DMS153 treated with DMSO at 0.1 percent for 48 hours (cell line): ENCODE data around the gene ERC2.
"Not testable (repeated sequence)": the region's sequence is repeated elsewhere in the genome, so short reads cannot be mapped to it uniquely, and the experiment has no call there.

ENCODE experiments used
- DNase-seq: peaks from one replicate; lab custom pipeline; 2025; ENCODE audit not compliant: unreplicated experiment; lab: John Stamatoyannopoulos, UW

Gene ERC2

GRCh38 chr3:56318891-56319290 is 149.4 kb downstream of the ERC2 start:
- no peak for DNase-seq

DNA sequence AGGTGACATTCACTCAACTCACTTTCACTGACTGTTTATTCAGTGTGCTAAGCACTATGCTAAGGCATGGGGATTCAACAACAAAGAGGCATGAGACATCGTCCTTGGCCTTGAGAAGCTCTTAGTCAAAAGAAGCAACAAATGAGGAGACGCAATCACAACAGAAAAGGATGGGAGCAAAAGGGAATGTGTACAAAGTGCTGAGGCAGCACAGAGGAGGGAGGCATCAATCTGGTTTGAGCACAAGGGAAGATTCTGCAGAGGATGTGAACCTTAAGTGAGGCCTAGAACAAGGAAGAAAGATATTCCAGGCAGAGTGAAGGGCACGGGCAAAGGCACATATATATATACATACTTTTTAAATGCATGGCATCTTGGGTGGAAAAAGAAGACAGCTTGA is 151.3 kb downstream of the ERC2 start:
- no peak for DNase-seq

- no peak for DNase-seq
These were observed 153.4 kb downstream of the ERC2 start for GRCh38 chr3:56314842-56315241.

DNA sequence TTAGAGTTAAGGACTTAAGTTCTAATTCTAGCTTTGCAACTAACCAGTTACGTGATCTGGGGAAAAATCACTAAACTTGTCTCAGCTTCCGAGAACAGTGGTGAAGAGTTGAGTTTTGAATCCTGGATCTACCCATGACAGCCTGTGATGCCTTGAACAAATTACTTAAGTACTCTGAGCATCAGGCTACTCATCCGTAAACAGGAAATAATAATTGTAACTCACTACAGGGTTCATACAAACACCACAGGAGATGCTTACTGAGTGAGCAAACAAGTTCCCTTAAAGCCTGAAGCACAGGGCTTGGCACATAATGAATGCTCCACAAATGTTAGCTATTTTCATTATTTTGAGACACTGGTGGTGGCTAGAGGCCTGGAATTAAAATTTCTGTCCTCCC is 158.8 kb downstream of the ERC2 start:
- DNase-seq = no peak

DNA sequence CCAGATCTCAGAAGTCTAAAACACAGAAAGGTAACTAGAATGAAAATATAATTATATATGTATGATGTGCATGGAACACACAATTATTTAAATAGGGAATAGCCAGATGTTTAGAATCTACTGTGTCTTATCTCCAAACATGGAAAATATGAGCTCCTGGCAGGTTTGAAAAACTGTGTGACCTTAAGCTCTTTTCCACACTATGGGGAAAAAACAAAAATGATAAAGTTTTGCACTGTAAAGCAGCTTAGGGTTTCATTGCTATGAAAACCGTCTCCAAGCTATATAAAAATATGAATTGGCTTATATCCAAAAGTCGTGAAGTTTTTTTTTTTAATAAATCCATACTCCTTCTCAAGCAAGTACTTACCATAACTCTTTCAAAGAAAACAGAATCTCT is 159.8 kb downstream of the ERC2 start:
- DNase-seq = no peak

DNA sequence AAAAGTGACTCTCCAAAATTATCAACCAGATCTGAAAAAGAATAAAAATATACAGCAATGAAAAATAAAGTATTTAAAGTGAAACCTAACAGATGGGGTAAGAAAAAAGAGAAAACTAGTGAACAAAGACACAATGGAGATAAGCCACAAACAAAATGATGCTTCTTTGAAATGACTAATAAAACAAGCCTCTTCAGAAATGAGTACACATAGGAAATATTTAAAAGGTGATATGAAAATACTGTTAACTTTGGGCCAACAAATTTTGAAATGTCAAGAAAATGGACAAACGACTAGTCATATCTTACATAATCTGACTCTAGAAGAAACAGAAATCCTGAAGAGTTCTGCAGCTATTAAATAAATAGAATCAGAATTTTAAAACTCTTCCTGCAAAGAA is 164.2 kb downstream of the ERC2 start:
- no peak for DNase-seq

DNA sequence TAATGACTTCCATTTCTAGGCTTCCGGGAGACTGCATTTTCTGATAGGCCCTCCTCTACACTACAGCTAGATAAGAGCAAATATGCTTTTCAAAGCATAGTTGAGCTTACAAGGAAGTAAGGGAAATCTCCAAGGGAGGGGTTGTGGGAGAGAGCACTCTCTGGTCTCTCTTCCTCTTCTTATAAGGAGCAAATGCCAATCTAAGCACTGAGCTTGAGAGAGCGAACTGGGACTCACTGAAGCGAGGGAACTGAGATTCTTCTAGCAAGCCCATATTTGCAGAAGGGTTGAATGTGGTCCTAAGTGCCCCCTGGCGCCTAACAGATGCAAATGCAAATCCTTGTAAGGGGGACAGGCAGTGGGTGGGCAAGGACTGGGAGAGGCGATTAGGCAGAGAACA is 164.8 kb downstream of the ERC2 start:
- DNase-seq = no peak

DNA sequence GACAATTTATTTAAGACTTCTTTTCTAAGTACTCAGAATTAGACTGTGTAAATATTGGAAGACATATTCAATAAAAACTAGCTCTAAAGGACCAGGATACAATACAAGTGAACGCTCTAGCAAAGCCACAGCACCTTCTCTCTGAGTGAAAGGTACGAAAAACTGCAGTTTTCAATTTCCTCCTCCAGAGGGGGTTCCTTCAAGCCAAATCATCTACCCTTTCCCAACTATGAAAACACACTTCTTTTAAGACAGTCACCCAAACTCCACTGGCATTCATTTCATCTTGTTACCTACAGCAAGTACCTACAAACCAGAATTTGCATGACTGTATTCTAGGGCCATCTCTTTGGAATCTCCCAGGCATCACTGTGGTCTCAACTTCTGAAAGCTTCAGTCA is 165.8 kb downstream of the ERC2 start:
- no peak for DNase-seq

- DNase-seq = no peak
These were observed 170.9 kb downstream of the ERC2 start for GRCh38 chr3:56297281-56297840.

- no peak for DNase-seq
These were observed 171.9 kb downstream of the ERC2 start for GRCh38 chr3:56296361-56296760.

DNA sequence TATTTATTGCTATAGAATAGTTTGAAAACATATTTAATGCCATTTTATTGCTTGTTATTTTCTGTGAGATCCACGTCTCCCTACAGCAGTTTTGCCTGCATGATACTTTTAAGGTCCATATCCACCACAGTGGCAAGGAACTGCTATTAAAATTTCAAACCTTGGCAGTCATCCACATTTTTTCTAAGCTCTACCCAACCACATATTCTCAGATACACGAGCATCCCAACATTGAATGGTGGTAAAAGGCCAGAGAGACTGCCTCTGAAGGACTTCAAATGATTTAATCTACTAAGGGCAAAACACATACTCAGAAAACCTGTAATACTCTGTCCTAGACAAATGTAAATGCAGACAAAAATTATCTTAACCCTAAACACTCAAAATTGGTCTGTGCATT is 173.1 kb downstream of the ERC2 start:
- DNase-seq = no peak

- DNase-seq = no peak
These were observed 174.0 kb downstream of the ERC2 start for GRCh38 chr3:56294286-56294685.

- no peak for DNase-seq
These were observed 176.3 kb downstream of the ERC2 start for GRCh38 chr3:56291953-56292352.

- DNase-seq = no peak
These were observed 177.0 kb downstream of the ERC2 start for GRCh38 chr3:56291244-56291680.

DNA sequence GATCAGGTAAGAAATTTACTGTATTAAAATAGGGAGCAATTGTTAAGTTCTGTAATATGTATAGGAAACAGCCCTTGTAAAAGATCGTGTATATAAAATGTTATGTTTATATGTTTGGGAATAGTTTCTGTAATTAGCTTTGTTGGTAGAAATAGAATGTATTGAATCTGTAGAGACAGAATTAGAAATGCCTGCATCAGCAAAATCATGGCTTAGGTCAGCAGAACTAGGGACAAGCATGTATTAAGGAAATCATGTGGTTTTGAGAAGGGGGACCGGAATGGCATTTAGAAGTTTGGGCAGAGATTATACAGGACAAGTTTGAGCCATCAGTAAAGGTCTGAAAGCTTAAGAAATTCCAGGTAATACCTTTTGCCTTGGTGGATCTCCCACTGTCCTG is 177.9 kb downstream of the ERC2 start:
- DNase-seq = no peak

DNA sequence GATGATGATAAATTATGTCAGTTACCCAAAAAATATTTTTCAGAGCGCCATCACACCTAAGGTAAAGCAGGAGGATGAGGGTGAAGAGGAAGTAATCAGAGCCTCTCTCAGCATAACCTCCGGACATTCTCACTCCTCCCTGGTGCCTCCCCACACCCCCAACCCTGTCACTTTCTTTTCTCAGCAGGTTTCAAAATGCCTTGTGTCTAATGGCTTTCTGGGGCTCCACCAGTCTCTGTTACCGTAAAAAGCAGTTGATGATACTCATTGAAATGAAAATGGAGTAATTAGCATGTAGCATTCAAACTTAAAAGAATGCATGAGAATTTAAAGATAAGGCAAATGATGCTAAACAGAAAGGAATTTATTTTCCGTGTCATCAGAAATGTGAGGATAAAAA is 180.0 kb downstream of the ERC2 start:
- no peak for DNase-seq

DNA sequence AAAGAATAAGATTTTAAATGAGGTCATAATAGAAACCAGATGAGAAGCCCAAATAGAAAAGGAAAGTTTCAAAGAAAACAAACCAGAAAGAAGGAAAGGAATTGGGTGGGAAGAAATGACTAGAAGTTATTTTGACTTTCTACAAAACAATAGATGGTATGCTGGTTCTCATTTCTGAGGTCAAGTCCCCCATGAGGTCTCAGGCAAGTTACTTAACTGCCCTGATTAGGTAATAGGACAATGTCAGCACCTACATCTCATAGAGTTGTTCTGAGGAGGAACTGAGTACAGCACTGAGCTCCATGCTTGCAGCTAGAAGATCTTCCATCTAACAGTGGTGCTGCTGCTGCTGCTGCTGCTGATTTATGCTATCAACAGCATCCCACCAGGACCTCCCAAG is 185.9 kb downstream of the ERC2 start:
- no peak for DNase-seq

DNA sequence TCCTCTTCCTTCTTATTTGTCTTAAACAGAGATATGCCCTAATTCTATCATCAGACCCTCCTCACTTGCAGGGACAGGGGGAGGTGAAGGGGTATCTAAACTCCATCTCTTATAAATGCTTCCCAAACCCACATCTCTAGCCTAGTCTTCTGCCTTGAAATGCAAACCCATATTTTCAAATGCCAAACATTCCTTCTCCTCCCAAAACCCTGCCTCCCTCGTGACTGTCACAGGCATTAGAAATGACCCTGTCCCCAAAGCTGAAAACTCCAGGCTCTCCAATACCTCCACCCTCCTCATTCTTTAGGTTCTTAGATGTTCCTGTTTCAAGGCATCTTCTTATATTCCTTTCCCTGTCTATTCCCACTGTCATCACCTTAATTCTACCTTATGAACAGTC is 191.0 kb downstream of the ERC2 start:
- DNase-seq = no peak

GRCh38 chr3:56275120-56275519 is 193.1 kb downstream of the ERC2 start:
- DNase-seq = no peak

DNA sequence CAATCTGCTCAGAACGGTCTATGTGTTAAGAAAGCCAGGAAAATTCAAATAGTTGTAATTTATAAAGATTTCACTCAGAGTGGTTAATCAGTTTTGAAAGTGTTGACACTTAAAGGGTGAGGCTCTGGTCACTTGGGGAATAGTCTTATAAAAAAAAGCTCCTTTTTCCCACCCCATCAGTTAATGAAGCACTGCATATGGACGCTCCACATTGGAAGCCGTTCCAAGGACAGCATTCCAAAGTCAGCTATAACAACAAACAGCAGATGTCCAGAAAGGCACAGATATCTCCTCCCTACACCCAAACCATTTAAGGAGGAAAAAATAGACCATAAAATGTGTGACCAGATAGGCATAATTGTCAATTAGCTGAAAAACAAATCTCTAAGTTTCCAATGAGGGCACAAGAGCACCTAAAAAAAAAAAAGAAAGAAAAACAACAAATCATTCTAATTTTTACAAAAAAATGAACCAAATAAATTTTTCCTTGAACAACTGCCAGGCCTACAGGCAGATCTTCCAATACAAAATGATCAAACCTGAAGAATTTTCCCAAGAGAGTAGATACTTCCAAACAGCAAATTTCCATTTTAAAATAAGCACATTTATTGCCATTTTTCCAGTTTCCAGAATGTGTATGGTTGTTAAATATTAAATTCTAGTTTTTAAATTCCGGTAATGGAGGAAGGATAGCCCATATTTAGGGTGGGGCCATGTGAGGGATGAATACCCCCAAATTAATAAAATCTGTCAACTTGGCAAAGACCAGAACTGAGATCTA is 198.3 kb downstream of the ERC2 start:
- no peak for DNase-seq

- no peak for DNase-seq
These were observed 199.5 kb downstream of the ERC2 start for GRCh38 chr3:56268616-56269383.

- DNase-seq = not testable (repeated sequence)
These were observed 206.4 kb downstream of the ERC2 start for GRCh38 chr3:56261852-56262251.
